Mammary epithelial cell (primary cell): Measurements from ENCODE around the gene MPHOSPH9.

Experiments
- CTCF ChIP-seq, 2 donors: IDR thresholded peaks in 1 of 2; conservative IDR thresholded peaks in 1 of 2; 2 replicates each; pipeline ENCODE4 v1.5.1; 2011 to 2012; ENCODE audit warnings: inconsistent platforms in 2 of 2, low read length in 2 of 2, mild to moderate bottlenecking in 2 of 2, control low read depth in 1 of 2, low read depth in 1 of 2; ENCODE audit not compliant: insufficient read depth in 1 of 2; ENCODE audit errors: extremely low read depth in 1 of 2
- EZH2 ChIP-seq: IDR thresholded peaks from 2 replicates; pipeline ENCODE4 v1.6.1; 2012; ENCODE audit warnings: low read length, inconsistent platforms, borderline replicate concordance

GRCh38 chr12:123119808-123120207 is 113.1 kb downstream of the MPHOSPH9 start:
- TF ChIP-seq EZH2 (no peak), CTCF (conservative IDR thresholded peaks at IDR 0.05 in 1 of 2, IDR thresholded peaks at IDR 0.05 in 1 of 2; ENCODE audit: extremely low read depth in 1 of 2, insufficient read depth in 1 of 2, low read depth in 1 of 2, low read length in 2 of 2) (no peak)
